OCI-LY3 (cell line): ENCODE measurements around the gene ARHGEF4.

Source experiments
- H2AFZ ChIP-seq: fragments of 200-600, 300-600 bp; shearing (Covaris generic); 2 replicates; pipeline ENCODE4 v1.6.0; 2014; ENCODE audit warnings: antibody characterized with exemption, low read depth, low read length
- H3K27ac ChIP-seq: fragments of 200-600, 300-600 bp; sonication (generic); 2 replicates; pipeline ENCODE4 v1.5.1; 2014; ENCODE audit warnings: mild to moderate bottlenecking, low read length, moderate library complexity, mixed read lengths
- H3K27me3 ChIP-seq: fragments of 200-600, 300-600 bp; sonication (generic); 2 replicates; pipeline ENCODE4 v1.6.1; 2014; ENCODE audit warnings: low read depth, low read length, mixed read lengths
- H3K36me3 ChIP-seq: fragments of 200-600, 300-600 bp; sonication (generic); replicated peaks from 2 replicates; pipeline ENCODE3; 2014; ENCODE audit warnings: low read depth, low read length, mixed read lengths
- H3K4me1 ChIP-seq: fragments of 300-600, 200-600 bp; sonication (generic); 2 replicates; pipeline ENCODE4 v1.6.1; 2014; ENCODE audit warnings: low read length, mixed read lengths
- H3K4me2 ChIP-seq: fragments of 200-600, 300-600 bp; sonication (generic); 2 replicates; pipeline ENCODE4 v1.6.1; 2014; ENCODE audit warnings: low read length, mixed read lengths
- H3K4me3 ChIP-seq: fragments of 300-600, 200-600 bp; sonication (generic); 2 replicates; pipeline ENCODE4 v1.5.1; 2014; ENCODE audit warnings: antibody characterized with exemption, mild to moderate bottlenecking, low read length, moderate library complexity
- H3K79me2 ChIP-seq: fragments of 300-600, 200-600 bp; shearing (Covaris generic); 2 replicates; pipeline ENCODE4 v1.6.1; 2014; ENCODE audit warnings: mild to moderate bottlenecking, low read length, mixed read lengths
- H3K9ac ChIP-seq: fragments of 300-600, 200-600 bp; shearing (Covaris generic); 2 replicates; pipeline ENCODE4 v1.6.0; 2014; ENCODE audit warnings: mild to moderate bottlenecking, low read length, moderate library complexity
- H3K9me3 ChIP-seq: fragments of 200-600, 300-600 bp; shearing (Covaris generic); 2 replicates; pipeline ENCODE4 v1.6.1; 2014; ENCODE audit warnings: low read length, mixed read lengths; ENCODE audit not compliant: insufficient read depth
- H4K20me1 ChIP-seq: fragments of 200-600, 300-600 bp; sonication (generic); 2 replicates; pipeline ENCODE4 v1.6.1; 2016; ENCODE audit warnings: low read length, mixed read lengths; ENCODE audit not compliant: insufficient read depth
- CTCF ChIP-seq: fragments of 200-600, 300-600 bp; sonication (generic); IDR thresholded peaks from 2 replicates; pipeline ENCODE4 v1.5.1; 2014; ENCODE audit warnings: antibody characterized with exemption, low read length, low read depth
- EZH2phosphoT487 ChIP-seq: fragments of 200-600 bp; shearing (Covaris generic); IDR thresholded peaks from 2 replicates; pipeline ENCODE4 v1.6.1; 2018; ENCODE audit warnings: antibody characterized with exemption, mixed run types, low read depth

ARHGEF4 gene

GRCh38 chr2:131005216-131005935 is 168.7 kb downstream of the ARHGEF4 start:
- no peak overlapping the region for H3K4me2 ChIP-seq
- no peak overlapping the region for H2AFZ ChIP-seq
- H3K4me3 ChIP-seq = no peak overlapping the region
- H4K20me1 ChIP-seq = no peaks in the 10 kb centered on the region
- H3K4me1 ChIP-seq = no peaks in the 10 kb centered on the region
- TF ChIP-seq CTCF (no peak), EZH2phosphoT487 (no peak)
- H3K36me3 ChIP-seq = no peaks in the 10 kb centered on the region
- no peak overlapping the region for H3K9ac ChIP-seq
- H3K79me2 ChIP-seq = no peaks in the 10 kb centered on the region
- H3K9me3 ChIP-seq = no peaks in the 10 kb centered on the region
- no peak overlapping the region for H3K27ac ChIP-seq
- H3K27me3 ChIP-seq = peaks cover 17% of the 10 kb centered on the region

- H3K79me2 ChIP-seq = no peaks in the 10 kb centered on the region
- H3K9me3 ChIP-seq = no peaks in the 10 kb centered on the region
- no peak overlapping the region for H3K9ac ChIP-seq
- H3K27ac ChIP-seq = no peak overlapping the region
- no peak for TF ChIP-seq EZH2phosphoT487
- no peak for TF ChIP-seq CTCF
- no peak overlapping the region for H3K4me3 ChIP-seq
- H3K4me1 ChIP-seq = no peaks in the 10 kb centered on the region
- peaks cover 29% of the 10 kb centered on the region for H3K27me3 ChIP-seq
- no peak overlapping the region for H2AFZ ChIP-seq
- no peaks in the 10 kb centered on the region for H4K20me1 ChIP-seq
- H3K36me3 ChIP-seq = no peaks in the 10 kb centered on the region
- no peak overlapping the region for H3K4me2 ChIP-seq
These were observed 169.8 kb downstream of the ARHGEF4 start for GRCh38 chr2:131006561-131006960.

GRCh38 chr2:131008967-131009366 is 172.3 kb downstream of the ARHGEF4 start:
- TF ChIP-seq EZH2phosphoT487 (no peak), CTCF (no peak)
- Histone ChIP-seq H3K9ac (no peak overlapping the region), H3K4me3 (no peak overlapping the region), H3K79me2 (no peaks in the 10 kb centered on the region), H2AFZ (no peak overlapping the region), H3K27ac (no peak overlapping the region), H3K27me3 (peaks cover 33% of the 10 kb centered on the region), H3K4me1 (no peaks in the 10 kb centered on the region), H3K36me3 (no peaks in the 10 kb centered on the region), H3K9me3 (no peaks in the 10 kb centered on the region), H4K20me1 (no peaks in the 10 kb centered on the region), H3K4me2 (no peak overlapping the region)

GRCh38 chr2:131009713-131010475 is 173.2 kb downstream of the ARHGEF4 start:
- Histone ChIP-seq H3K4me3 (no peak overlapping the region), H2AFZ (no peak overlapping the region), H3K9ac (no peak overlapping the region), H3K27ac (no peak overlapping the region), H3K4me2 (no peak overlapping the region), H3K36me3 (no peaks in the 10 kb centered on the region), H3K27me3 (peaks cover 33% of the 10 kb centered on the region), H3K9me3 (no peaks in the 10 kb centered on the region), H3K4me1 (no peaks in the 10 kb centered on the region), H4K20me1 (no peaks in the 10 kb centered on the region), H3K79me2 (no peaks in the 10 kb centered on the region)
- TF ChIP-seq EZH2phosphoT487 = no peak
- TF ChIP-seq CTCF = no peak
